Breast epithelium (tissue), 3 donors: Measurements from ENCODE around the gene DGKI.

Experiments used
- CTCF ChIP-seq, 3 donors: fragments of 450-650 bp; IDR thresholded peaks; one replicate each; pipeline ENCODE4 v1.5.1; 2016 to 2017; ENCODE audit warnings: antibody characterized with exemption in 3 of 3, mild to moderate bottlenecking in 3 of 3, moderate library complexity in 3 of 3
- POLR2A ChIP-seq: fragments of 450-650 bp; IDR thresholded peaks from one replicate; pipeline ENCODE4 v1.6.1; 2016; ENCODE audit warnings: antibody characterized with exemption, mild to moderate bottlenecking, moderate library complexity

DNA sequence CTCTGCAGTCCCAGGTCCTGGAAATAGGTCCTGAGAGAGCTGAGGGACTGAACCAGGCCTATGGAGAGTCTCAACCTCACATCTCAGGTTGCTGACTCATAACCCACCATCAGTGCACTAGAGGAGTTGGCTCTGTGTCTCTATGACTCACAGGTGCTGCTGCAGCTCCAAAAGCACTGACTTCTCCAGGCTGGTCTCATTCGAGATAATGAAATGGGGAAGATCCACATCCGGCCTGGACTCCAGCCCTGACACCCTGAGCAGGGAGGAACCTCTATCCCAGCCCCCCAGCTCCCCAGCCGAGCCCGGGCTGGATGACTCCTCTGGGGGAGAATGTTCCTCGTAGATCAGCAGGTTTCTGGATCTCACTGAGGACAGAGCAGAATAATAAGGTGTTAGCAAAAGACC, 35.5 kb upstream of the DGKI start:
- TF ChIP-seq POLR2A (no peak), CTCF (IDR thresholded peaks at IDR 0.05) (no peak)
